AG09309 (cell line): ENCODE measurements around the gene KANTR.
"Not testable (repeated sequence)": the region's sequence is repeated elsewhere in the genome, so short reads cannot be mapped to it uniquely, and the experiment has no call there.

Experiments
- DNase-seq: peaks from one replicate; pipeline ENCODE4 v3.0.0-alpha.2; 2010; ENCODE audit warnings: low read depth
- H3K4me3 ChIP-seq: 2 replicates; pipeline ENCODE4 v1.5.1; 2011; ENCODE audit warnings: mild to moderate bottlenecking, low read depth, low read length, moderate library complexity; ENCODE audit not compliant: control insufficient read depth
- CTCF ChIP-seq: IDR thresholded peaks from 2 replicates; pipeline ENCODE4 v1.5.1; 2011; ENCODE audit warnings: mild to moderate bottlenecking, low read depth, low read length, inconsistent platforms; ENCODE audit not compliant: insufficient read depth, control insufficient read depth; ENCODE audit errors: missing control alignments

Gene KANTR

DNA sequence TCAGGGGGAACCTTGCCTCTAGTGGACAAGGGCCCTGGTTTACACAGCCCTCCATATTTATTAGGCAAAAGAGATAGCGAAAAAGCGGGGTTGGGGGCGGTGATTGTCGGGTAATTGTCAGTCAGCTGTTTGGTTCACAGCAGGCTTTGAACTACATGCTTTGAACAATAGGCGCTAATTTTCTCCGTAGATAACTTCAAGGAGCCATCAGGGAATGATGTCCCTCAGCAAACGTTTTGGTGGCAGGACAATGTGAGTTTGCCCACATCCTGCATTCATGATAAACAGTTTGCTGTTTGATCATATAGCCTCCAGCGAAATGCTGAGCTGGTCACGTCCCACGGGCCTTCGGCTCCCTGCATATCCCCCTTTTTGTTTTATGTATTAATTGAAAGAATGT, 65.2 kb downstream of the KANTR start:
- TF ChIP-seq CTCF = no peak
- DNase-seq = no peak
- H3K4me3 ChIP-seq = no peak overlapping the region

- H3K4me3 ChIP-seq = no peak overlapping the region
- no peak for TF ChIP-seq CTCF
- DNase-seq = no peak
These were observed 66.5 kb downstream of the KANTR start for GRCh38 chrX:53160297-53160983.

- DNase-seq = no peak
- TF ChIP-seq CTCF = no peak
- H3K4me3 ChIP-seq = no peak overlapping the region
These were observed 69.5 kb downstream of the KANTR start for GRCh38 chrX:53163436-53163835.

DNA sequence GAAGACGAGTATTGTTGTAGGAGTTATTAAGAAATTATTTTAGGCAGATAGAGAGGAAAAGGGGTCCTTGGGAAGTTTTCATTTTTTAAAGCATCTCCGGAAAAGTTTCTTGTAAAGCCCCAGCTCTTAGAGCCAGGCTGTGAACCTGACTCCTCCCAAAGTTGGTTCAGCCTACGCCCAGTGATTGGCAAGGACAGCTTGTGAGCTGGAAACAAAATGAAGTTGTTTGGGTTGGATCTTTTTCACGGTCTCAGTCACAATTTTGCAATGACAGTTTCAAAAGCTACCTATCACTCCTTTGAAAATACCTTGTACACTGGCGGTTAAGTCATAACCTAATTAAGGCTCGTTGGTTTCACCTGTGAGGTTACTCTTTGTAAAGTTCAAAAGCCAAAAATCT, 70.6 kb downstream of the KANTR start:
- H3K4me3 ChIP-seq, DNase-seq: not testable (repeated sequence)

DNA sequence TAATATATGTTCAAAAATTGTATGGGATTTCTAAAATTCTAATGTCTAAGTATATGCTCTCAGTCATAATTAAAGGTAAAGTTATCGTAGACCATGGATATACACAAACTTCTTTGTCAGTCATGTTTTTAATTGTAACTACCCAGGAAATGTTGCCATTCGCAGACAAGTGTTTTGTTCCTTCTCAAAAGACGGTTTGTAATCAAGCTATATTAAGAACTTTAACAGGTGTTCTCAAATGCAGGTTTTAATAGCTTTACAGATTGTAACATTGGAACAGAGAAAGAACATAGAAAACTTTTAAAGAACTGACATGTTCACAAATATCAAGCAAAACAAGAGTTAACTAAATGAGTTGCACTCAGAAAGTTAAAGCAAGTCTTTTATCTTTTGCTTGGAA, 72.2 kb downstream of the KANTR start:
- H3K4me3 ChIP-seq = no peak overlapping the region
- no peak for DNase-seq
- TF ChIP-seq CTCF = no peak

DNA sequence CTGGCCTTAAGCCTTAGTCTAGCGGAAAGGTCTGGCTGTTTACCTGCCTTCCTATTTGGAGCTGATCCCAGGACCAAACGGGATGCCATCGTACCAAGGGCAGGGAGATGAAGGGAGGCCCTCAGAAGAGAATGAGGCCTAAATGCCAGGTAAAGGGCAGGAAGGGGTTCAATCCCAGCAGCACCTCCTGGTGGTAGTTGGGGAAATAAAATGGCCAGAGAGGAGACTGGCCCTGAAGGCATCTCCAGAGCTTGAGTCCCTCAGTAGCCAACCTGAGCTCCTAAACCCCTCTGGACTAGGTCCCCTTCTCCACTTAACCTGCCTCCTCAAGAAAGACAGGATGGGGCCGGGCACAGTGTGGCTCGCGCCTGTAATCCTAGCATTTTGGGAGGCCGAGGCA, 77.4 kb downstream of the KANTR start:
- DNase-seq = no peak
- H3K4me3 ChIP-seq = no peak overlapping the region
- no peak for TF ChIP-seq CTCF
